Large intestine (tissue), 3 donors: ENCODE measurements around the gene RHOV. TPM values are rescaled to one million over a fixed set of nuclear protein-coding genes. Genes with fewer than 3 reads are reported as not detected.
"Not testable (repeated sequence)": the region's sequence is repeated elsewhere in the genome, so short reads cannot be mapped to it uniquely, and the experiment has no call there.

Experiments used
- DNase-seq, 2 donors: peaks; one replicate each; pipeline versions ENCODE4 v3.0.0 to v3.0.0-alpha.2; 2013
- H3K27ac ChIP-seq: one replicate; pipeline ENCODE4 v1.5.1; 2013; ENCODE audit warnings: low read length
- H3K27me3 ChIP-seq: 2 replicates; pipeline ENCODE4 v1.6.1; 2013; ENCODE audit warnings: low read length; ENCODE audit not compliant: control insufficient read depth, insufficient read depth
- H3K36me3 ChIP-seq: 2 replicates; pipeline ENCODE4 v1.6.1; 2013; ENCODE audit warnings: low read length; ENCODE audit not compliant: control insufficient read depth, insufficient read depth
- H3K4me1 ChIP-seq: one replicate; pipeline ENCODE4 v1.6.1; 2013; ENCODE audit warnings: low read length; ENCODE audit not compliant: control insufficient read depth, insufficient read depth
- H3K4me3 ChIP-seq: one replicate; pipeline ENCODE4 v1.5.1; 2013; ENCODE audit warnings: low read length
- H3K9me3 ChIP-seq: one replicate; pipeline ENCODE4 v1.6.1; 2013; ENCODE audit warnings: mild to moderate bottlenecking, low read depth, low read length, moderate library complexity; ENCODE audit not compliant: control insufficient read depth
- WGBS: methylation state at CpG from one replicate; pipeline ENCODE4 v1.1.5; 2013; ENCODE audit warnings: low lambda C conversion rate; ENCODE audit not compliant: insufficient coverage; 5-methylcytosine and 5-hydroxymethylcytosine counted together
- polyA plus RNA-seq: library from polyadenylated mRNA; unstranded; fragments of 120-200 nt; gene quantifications from one replicate; pipeline ENCODE4 v1.2.1, GENCODE V29; 2013

The RHOV gene
- polyA plus RNA-seq, 1 donor, result 0.54 TPM

DNA sequence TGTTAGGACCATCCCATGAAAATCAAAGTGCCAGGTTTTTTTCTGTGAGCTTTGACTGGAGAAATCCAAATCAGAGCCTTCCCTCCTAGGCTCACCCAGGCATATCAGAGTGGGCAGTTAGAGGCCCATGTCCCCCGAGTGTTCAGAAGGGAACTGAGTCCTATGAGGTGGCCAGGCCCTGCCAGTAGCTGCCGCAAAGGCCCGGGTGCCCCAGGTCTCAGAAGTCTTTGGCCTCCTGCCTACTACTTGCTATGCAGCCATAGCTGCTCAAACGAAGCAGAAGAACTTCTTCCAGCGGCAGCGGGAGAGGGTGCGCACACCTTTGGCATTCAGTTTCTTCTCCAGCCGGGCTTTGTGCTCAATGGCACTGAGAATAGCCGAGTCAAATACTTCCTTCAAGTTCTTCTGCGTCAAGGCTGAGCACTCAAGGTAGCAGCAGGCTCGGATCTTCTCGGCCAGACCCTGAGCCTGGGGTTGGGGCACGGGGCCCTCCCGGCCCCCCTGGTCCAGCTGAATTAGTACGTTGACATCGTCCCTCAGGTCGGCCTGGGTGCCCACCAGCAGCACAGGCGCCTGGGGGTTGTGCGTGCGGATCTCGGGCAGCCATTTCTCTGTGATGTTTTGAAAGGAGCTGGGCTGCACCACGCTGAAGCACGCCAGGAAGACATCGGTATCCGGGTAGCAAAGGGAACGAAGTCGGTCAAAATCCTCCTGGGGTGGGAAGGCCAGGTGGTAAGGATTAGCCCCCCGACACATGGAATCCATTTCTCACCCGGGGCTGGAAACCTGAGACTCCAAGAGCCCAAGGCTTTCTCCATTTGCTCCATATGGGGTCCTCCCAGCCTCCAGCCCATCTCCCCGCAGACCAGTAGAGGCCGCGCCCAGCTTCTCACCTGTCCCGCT lies 992 bp downstream of the RHOV start:
- no peaks in the 10 kb centered on the region for H3K36me3 ChIP-seq

DNA sequence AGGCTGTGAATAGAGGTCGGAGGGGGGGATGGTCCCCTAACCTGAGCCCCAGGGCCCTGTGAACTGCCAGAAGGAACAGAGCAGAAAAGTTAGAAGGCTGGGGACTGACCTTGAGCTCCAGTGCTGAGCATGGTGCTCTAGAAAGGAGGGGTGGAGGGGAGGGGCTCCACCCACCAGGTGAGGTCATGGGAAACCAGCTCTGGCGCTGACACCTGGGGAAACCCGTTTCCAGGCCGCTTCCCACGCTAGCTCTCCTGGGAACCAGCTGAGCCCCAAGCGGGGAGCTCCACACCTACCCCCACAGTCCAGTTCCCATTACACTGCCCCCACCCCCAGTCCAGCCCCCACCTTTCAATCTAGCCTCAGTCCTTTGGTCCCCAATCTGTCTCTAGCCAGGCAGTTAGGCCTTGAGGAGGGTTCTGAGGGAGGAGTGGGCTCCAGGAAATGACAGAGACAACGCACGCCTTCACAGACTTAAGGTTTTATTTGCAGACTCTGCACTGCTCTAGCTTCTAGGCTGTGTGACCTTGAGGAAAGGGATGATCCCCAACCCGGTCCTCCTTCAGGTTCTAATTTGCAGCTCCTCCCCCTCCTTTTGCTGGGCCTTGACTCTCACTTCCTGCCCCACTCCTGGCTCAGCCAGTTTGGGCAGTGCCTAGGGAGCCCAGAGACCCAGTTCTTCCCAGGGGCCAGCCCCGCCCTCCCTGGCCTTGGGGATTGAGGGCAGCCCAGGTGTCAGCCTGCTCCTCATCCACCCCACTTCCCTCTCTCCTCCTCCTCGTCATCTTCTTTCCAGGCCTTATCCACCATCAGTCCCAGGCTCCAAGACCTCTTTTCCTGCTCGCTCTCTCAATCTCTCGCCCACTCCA lies 2.1 kb downstream of the RHOV start:
- H3K4me1 ChIP-seq, result peaks cover 6% of the 10 kb centered on the region
- no peaks in the 10 kb centered on the region for H3K36me3 ChIP-seq
- DNase-seq, result peak; percentile 69 to 82
- H3K27me3 ChIP-seq, result peaks cover 11% of the 10 kb centered on the region
- no peak overlapping the region for H3K4me3 ChIP-seq
- no peaks in the 10 kb centered on the region for H3K9me3 ChIP-seq
- 20% methylated on average over 1 of the region's 13 CpGs for WGBS
- H3K27ac ChIP-seq, result no peak overlapping the region

More for the DNA sequence above, 992 bp downstream of the RHOV start:
- Histone ChIP-seq H3K4me1 (peaks cover 6% of the 10 kb centered on the region), H3K9me3 (no peaks in the 10 kb centered on the region), H3K27ac (no peak overlapping the region), H3K4me3 (peak overlapping the region; percentile 35), H3K27me3 (peaks cover 11% of the 10 kb centered on the region)
- no peak for DNase-seq
- WGBS, result no CpG with 5 or more reads among the region's 33 CpGs

- Histone ChIP-seq H3K27ac (no peak overlapping the region), H3K27me3 (peaks cover 11% of the 10 kb centered on the region), H3K4me1 (peaks cover 6% of the 10 kb centered on the region), H3K9me3 (no peaks in the 10 kb centered on the region), H3K4me3 (no peak overlapping the region), H3K36me3 (no peaks in the 10 kb centered on the region)
- no peak for DNase-seq
- WGBS, result no CpG with 5 or more reads among the region's 1 CpG
These were observed 3.3 kb downstream of the RHOV start for GRCh38 chr15:40870716-40871115.

GRCh38 chr15:40869686-40870085 lies 4.3 kb downstream of the RHOV start:
- Histone ChIP-seq H3K4me3 (no peak overlapping the region), H3K36me3 (no peaks in the 10 kb centered on the region), H3K27me3 (peaks cover 11% of the 10 kb centered on the region), H3K27ac (no peak overlapping the region), H3K4me1 (peaks cover 6% of the 10 kb centered on the region), H3K9me3 (no peaks in the 10 kb centered on the region)
- no CpG with 5 or more reads among the region's 5 CpGs for WGBS
- no peak for DNase-seq

- WGBS, result 100% methylated on average over 1 of the region's 4 CpGs
These were observed 6.8 kb downstream of the RHOV start for GRCh38 chr15:40867199-40867598.

DNA sequence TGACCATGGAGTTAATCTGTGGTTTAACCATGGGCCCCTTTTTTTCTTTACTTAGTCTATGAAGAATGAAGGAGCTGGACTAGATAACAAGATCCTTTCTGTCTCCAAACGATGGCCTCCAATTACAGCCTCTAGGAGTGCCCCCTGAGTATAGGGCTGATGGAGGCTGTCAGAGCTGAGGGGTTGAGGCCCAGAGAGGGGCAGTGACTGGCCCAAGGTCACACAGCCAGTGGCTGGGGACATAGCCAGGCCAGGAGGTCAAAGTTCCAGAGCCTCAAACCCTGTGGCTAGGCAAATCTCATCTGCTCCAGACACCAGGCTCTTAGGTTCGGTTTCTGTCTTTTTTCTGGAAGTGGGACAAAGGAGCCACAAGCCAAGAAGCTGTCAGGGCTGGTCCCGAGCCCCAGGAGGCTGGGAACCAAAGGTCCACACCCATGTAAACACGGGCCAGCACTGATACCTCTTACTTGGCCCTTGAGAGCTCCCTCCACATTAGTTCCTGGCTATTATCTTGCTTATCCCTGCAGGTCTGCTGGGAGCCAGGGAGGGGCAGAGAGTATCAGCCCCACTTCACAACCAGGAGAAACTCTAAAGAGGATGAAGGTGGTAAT lies 10.3 kb downstream of the RHOV start:
- no peaks in the 10 kb centered on the region for H3K27me3 ChIP-seq
- no peak for DNase-seq
- peaks cover 1% of the 10 kb centered on the region for H3K36me3 ChIP-seq
- H3K9me3 ChIP-seq, result no peaks in the 10 kb centered on the region
- peaks cover 20% of the 10 kb centered on the region for H3K4me1 ChIP-seq
- no CpG with 5 or more reads among the region's 4 CpGs for WGBS
- no peak overlapping the region for H3K27ac ChIP-seq
- H3K4me3 ChIP-seq, result no peak overlapping the region

More at GRCh38 chr15:40867199-40867598, 6.8 kb downstream of the RHOV start:
- no peak for DNase-seq
- Histone ChIP-seq H3K27me3 (no peaks in the 10 kb centered on the region), H3K27ac (no peak overlapping the region), H3K36me3 (no peaks in the 10 kb centered on the region), H3K4me1 (peaks cover 10% of the 10 kb centered on the region), H3K4me3 (no peak overlapping the region), H3K9me3 (no peaks in the 10 kb centered on the region)

DNA sequence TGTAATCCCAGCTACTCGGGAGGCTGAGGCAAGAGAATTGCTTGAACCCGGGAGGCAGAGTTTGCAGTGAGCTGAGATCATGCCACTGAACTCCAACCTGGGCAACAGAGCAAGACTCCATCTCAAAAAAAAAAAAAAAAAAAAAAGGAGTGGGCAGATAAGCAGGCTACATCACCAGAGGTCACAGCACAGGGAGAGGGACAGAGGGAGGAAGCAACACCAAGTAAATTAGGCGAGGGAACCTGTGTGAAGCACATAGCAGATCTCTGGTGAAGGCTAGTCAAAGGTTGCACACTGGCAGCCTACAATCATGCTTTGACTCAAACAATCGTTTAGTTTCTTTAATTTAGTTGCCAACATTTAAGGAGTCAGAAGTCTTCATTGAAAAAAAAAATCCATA lies 12.9 kb downstream of the RHOV start:
- not testable (repeated sequence) for H3K27ac ChIP-seq, H3K9me3 ChIP-seq, H3K27me3 ChIP-seq, H3K4me3 ChIP-seq, DNase-seq
- peaks cover 16% of the 10 kb centered on the region for H3K36me3 ChIP-seq
- H3K4me1 ChIP-seq, result peaks cover 32% of the 10 kb centered on the region
- no CpG with 5 or more reads among the region's 4 CpGs for WGBS

- peaks cover 35% of the 10 kb centered on the region for H3K36me3 ChIP-seq
- no CpG with 5 or more reads among the region's 18 CpGs for WGBS
- H3K9me3 ChIP-seq, result no peaks in the 10 kb centered on the region
- peak; percentile 85 to 89 for DNase-seq
- peaks cover 32% of the 10 kb centered on the region for H3K4me1 ChIP-seq
- no peak overlapping the region for H3K4me3 ChIP-seq
- peak overlapping the region; percentile 67 for H3K27ac ChIP-seq
- H3K27me3 ChIP-seq, result no peaks in the 10 kb centered on the region
These were observed 14.7 kb downstream of the RHOV start for GRCh38 chr15:40859206-40859851.

DNA sequence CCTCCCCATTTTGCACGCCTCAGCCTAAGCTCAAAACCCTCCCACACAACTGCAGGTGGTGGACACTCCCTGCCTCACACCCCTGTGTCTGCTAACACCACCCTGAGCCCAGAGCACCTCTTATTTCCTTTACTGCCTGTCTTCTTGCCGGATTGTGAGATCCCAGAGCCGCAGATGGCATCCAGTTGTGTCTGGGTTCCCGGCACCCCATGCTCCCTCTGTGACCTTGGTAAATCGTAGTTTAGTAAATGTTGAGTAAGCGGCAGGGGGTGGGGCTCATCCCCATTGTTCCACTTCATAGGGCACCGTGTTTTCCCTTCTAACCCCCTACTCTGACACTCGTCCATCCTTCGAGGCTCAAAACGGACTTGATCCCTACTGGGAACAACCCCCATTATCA lies 15.3 kb downstream of the RHOV start:
- peak overlapping the region; percentile 67 for H3K27ac ChIP-seq
- no peak for DNase-seq

More for the DNA sequence above, 15.3 kb downstream of the RHOV start:
- WGBS, result no CpG with 5 or more reads among the region's 10 CpGs
- Histone ChIP-seq H3K4me1 (peaks cover 29% of the 10 kb centered on the region), H3K9me3 (no peaks in the 10 kb centered on the region), H3K4me3 (no peak overlapping the region), H3K27me3 (no peaks in the 10 kb centered on the region), H3K36me3 (peaks cover 41% of the 10 kb centered on the region)
